Kidney (tissue), 14 donors: ENCODE measurements around the gene NUP85. TPM values are rescaled to one million over a fixed set of nuclear protein-coding genes. Genes with fewer than 3 reads are reported as not detected.

Source experiments
- DNase-seq, 5 donors: peaks; one replicate each; pipeline ENCODE4 v3.0.0-alpha.2; 2013 to 2020
- FAIRE-seq: peaks from 2 replicates; lab custom pipeline; 2012; peaks lifted over from hg19 to GRCh38; lab: Jason Lieb, UNC
- H3K27ac ChIP-seq, 2 donors: one replicate each; pipeline ENCODE4 v1.7.0; 2013; ENCODE audit warnings: low read depth in 2 of 2, low read length in 2 of 2, inconsistent platforms in 1 of 2
- H3K27me3 ChIP-seq: one replicate; pipeline ENCODE4 v1.7.1; 2013; ENCODE audit warnings: low read length, inconsistent platforms; ENCODE audit not compliant: control insufficient read depth, insufficient read depth
- H3K36me3 ChIP-seq, 3 donors: one replicate each; pipeline versions ENCODE4 v1.7.0 to v1.7.1; 2013; ENCODE audit warnings: low read length in 3 of 3, control low read depth in 1 of 3, inconsistent platforms in 1 of 3; ENCODE audit not compliant: insufficient read depth in 3 of 3, control insufficient read depth in 2 of 3
- H3K4me1 ChIP-seq, 3 donors: one replicate each; pipeline versions ENCODE4 v1.7.0 to v1.7.1; 2013; ENCODE audit warnings: low read length in 3 of 3, inconsistent platforms in 1 of 3, low read depth in 1 of 3; ENCODE audit not compliant: control insufficient read depth in 2 of 3, insufficient read depth in 2 of 3
- H3K4me3 ChIP-seq, 3 donors: one replicate each; pipeline versions ENCODE4 v1.7.0 to v1.8.1; 2013; ENCODE audit warnings: low read length in 3 of 3, control low read depth in 1 of 3, inconsistent platforms in 1 of 3
- H3K9ac ChIP-seq, 3 donors: one replicate each; pipeline versions ENCODE4 v1.7.0 to v1.7.1; 2013; ENCODE audit warnings: low read length in 3 of 3, control low read depth in 1 of 3, inconsistent platforms in 1 of 3
- H3K9me3 ChIP-seq, 3 donors: one replicate each; pipeline versions ENCODE4 v1.7.0 to v1.7.1; 2013; ENCODE audit warnings: low read length in 3 of 3, control low read depth in 1 of 3, inconsistent platforms in 1 of 3; ENCODE audit not compliant: control insufficient read depth in 2 of 3, insufficient read depth in 1 of 3
- CTCF ChIP-seq: IDR thresholded peaks from 3 replicates; pipeline ENCODE4 v1.5.1; 2012; ENCODE audit warnings: mild to moderate bottlenecking, moderate library complexity, borderline replicate concordance; ENCODE audit not compliant: insufficient read depth; ENCODE audit errors: extremely low read depth
- intact Hi-C: fragments of 100-400 bp; cut with DNase I; formaldehyde crosslinking; loops from one replicate; pipeline ENCODE4 v1.11.1; 2022
- polyA plus RNA-seq: library from polyadenylated mRNA; stranded (reverse); fragments of 350-450 nt; fragmentation: Illumina TruSeq; extraction: RNeasy Lipid Tissue Mini Kit (QIAGEN cat#74804); gene quantifications from one replicate; pipeline ENCODE4 v1.2.3, GENCODE V29; 2014; ENCODE audit warnings: low read depth, low replicate concordance; ENCODE audit not compliant: insufficient read depth
- total RNA-seq: library from RNA; stranded (reverse); fragmentation: NEBNext Ultra II Directional; extraction: Animal tissue kit (Norgen Biotek cat#: 25700); gene quantifications from one replicate; pipeline ENCODE4 v1.2.1, GENCODE V29; 2021
- donor health status: control.
- donor health status: control.
- donor health status: control.
- donor health status: control.
- donor health status: control.
- donor health status: DM: yes; HTN: yes; CAD: no.
- donor health status: Normal renal cell carcinoma (clear cell type).

NUP85 gene
- total and polyA plus RNA-seq, 2 donors from 2014 or later: 23.9 to 67.1 TPM

- Histone ChIP-seq H3K9me3 (no peaks in the 10 kb centered on the region), H3K27me3 (no peaks in the 10 kb centered on the region), H3K27ac (no peak overlapping the region), H3K36me3 (peaks cover 7 to 61% (median 36%) of the 10 kb centered on the region in 3 donors), H3K9ac (peak overlapping the region in 1 of 3 donors; percentile 12), H3K4me1 (peaks cover 0 to 2% (median 0%) of the 10 kb centered on the region in 3 donors), H3K4me3 (no peak overlapping the region)
- TF ChIP-seq CTCF: no peak
- intact Hi-C loops: no loop called here
- DNase-seq (peak in 1 of 5 donors; percentile 45), FAIRE-seq (no peak)
Observed at GRCh38 chr17:75238020-75238580, 32.6 kb downstream of the NUP85 start.

- intact Hi-C loops: no loop called here
- no peak overlapping the region for H3K27ac ChIP-seq
Observed at GRCh38 chr17:75238684-75239191, 33.3 kb downstream of the NUP85 start.

GRCh38 chr17:75239214-75239613 lies 33.7 kb downstream of the NUP85 start:
- H3K27me3 ChIP-seq: no peaks in the 10 kb centered on the region
- DNase-seq: peak in 2 of 5 donors; percentile 37 to 70
- intact Hi-C loops: no loop called here
- peak overlapping the region in 1 of 2 donors; percentile 23 for H3K27ac ChIP-seq
- peaks cover 8 to 71% (median 45%) of the 10 kb centered on the region in 3 donors for H3K36me3 ChIP-seq
- H3K4me1 ChIP-seq: peaks cover 0 to 2% (median 0%) of the 10 kb centered on the region in 3 donors
- no peaks in the 10 kb centered on the region for H3K9me3 ChIP-seq
- no peak overlapping the region for H3K4me3 ChIP-seq
- H3K9ac ChIP-seq: no peak overlapping the region
- no peak for FAIRE-seq
- TF ChIP-seq CTCF: no peak

More at GRCh38 chr17:75238684-75239191, 33.3 kb downstream of the NUP85 start:
- no peaks in the 10 kb centered on the region for H3K27me3 ChIP-seq
- H3K9ac ChIP-seq: peak overlapping the region in 1 of 3 donors; percentile 12
- H3K4me1 ChIP-seq: peaks cover 0 to 2% (median 0%) of the 10 kb centered on the region in 3 donors
- TF ChIP-seq CTCF: peak; percentile 73
- no peak overlapping the region for H3K4me3 ChIP-seq
- peaks cover 8 to 67% (median 41%) of the 10 kb centered on the region in 3 donors for H3K36me3 ChIP-seq
- FAIRE-seq (no peak), DNase-seq (peak; percentile 56 to 82 (median 64))
- H3K9me3 ChIP-seq: no peaks in the 10 kb centered on the region
